ENCODE results near the gene LECT2.

LECT2 gene

DNA sequence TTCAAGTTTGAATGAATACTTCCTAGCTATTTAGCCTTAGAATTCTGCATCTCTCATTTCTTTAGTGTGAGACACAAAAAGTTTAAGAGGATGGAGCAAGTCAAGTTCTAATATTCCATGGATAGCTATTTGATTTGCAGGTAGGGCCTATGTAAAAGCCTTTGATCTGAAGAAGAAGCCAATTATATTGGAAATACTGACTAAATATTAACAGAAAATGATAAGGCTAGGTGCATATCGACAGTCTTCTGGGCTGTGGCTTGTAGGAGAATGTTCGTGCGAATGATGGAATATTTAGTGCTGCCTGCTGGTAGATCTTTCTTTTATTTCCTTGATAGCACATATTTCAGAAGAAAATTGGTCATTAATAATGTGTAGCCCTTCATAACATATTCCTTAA is at the start of gene LECT2:
TSS of gene LECT2 (minus strand) at position 85 of the 400 bp plus-strand sequence. CDS start 150 bp downstream, outside the sequence.
- Histone ChIP-seq H3K4me3 (no peak within 1 kb of the TSS), H3K4me1 (no peaks in the 10 kb centered on the region), H3K36me3 (replicated peaks) (no peaks in the 10 kb centered on the region), H3K27me3 (ENCODE audit: low read depth) (peaks cover 6% of the 10 kb centered on the region), H3K9me3 (no peaks in the 10 kb centered on the region)
- DNase-seq (ENCODE audit: low spot score in 2 of 2): no peak
- in situ Hi-C loops (cut with MboI; ENCODE audit: low sequenced_read_pairs): no loop called here

DNA sequence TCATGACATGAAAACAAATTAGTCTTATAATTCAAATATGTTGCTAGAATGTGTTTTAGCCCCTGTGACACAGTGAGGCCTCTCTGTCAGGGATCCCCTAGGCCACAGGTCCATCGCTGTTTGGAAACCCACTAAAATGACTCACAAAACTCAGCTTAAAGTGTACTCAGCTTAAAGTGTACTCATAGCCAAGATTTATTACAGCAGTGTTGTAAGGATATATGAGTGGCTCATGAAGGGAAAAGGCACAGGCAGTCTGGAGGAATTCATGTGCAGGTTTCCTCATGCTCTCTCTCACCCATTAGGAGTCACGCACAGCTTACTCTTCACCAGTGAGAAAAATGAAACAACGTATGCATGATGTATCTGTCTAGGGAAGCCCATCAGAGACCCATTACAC is 49.7 kb upstream of the LECT2 start:
- Histone ChIP-seq H3K36me3 (replicated peaks) (no peaks in the 10 kb centered on the region), H3K4me3 (no peak overlapping the region), H3K9me3 (no peaks in the 10 kb centered on the region), H3K27me3 (ENCODE audit: low read depth) (no peaks in the 10 kb centered on the region), H3K4me1 (no peaks in the 10 kb centered on the region)
- in situ Hi-C loops (cut with MboI; ENCODE audit: low sequenced_read_pairs): no loop called here
- no peak for DNase-seq (ENCODE audit: low spot score in 2 of 2)

DNA sequence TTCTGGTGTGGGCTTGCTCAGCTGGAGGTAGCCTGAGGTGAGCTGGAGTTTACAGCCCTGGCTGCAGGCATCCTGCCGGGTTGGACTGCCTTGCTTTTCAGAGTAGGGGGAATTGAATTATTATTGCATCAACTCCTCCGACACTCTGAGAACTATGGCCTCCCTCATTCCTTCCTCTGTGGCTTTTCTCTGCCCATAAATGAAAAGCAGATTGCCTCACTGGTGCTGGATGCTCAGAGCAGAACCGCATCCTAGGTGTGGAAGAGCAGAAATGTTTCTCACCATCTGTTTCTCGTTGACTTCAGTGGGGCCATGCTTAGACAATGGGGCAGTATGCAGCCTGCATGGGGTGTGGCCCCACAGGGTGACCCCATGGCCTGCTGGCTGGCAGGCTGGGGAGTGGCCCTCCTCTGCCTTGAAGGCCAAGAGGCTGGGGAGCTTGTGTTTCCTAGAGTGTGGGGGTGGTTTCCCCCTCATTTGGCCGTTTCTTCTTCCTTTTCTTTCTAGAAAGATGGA is 46.7 kb upstream of the LECT2 start:
- no peak for DNase-seq (ENCODE audit: low spot score in 2 of 2)
- in situ Hi-C loops (cut with MboI; ENCODE audit: low sequenced_read_pairs): no loop called here
- Histone ChIP-seq H3K4me3 (no peak overlapping the region), H3K27me3 (ENCODE audit: low read depth) (no peaks in the 10 kb centered on the region), H3K9me3 (no peaks in the 10 kb centered on the region), H3K36me3 (replicated peaks) (no peaks in the 10 kb centered on the region), H3K4me1 (no peaks in the 10 kb centered on the region)

DNA sequence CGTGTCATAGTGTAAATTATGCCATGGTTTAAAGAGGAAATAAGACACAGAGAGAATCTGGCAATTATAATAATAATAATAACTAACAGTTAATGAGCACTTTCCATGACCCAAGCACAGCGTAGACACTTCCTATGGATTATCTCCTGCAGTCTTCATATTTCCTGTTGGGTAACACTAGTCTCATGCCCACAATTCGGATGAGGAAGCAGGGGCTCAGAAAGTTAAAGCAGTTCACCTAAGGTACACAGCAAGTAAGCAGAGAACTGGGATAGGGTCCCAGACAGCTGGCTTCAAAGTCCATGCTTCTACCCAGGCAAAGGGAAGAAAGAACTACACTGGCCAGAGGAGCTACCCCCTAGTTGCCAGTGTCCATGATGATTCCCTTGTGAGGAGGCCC is 46.1 kb upstream of the LECT2 start:
- H3K27me3 ChIP-seq (ENCODE audit: low read depth): no peaks in the 10 kb centered on the region
- H3K36me3 ChIP-seq (replicated peaks): no peaks in the 10 kb centered on the region
- H3K9me3 ChIP-seq: no peaks in the 10 kb centered on the region
- H3K4me1 ChIP-seq: no peaks in the 10 kb centered on the region
- no peak for DNase-seq (ENCODE audit: low spot score in 2 of 2)
- H3K4me3 ChIP-seq: no peak overlapping the region
- in situ Hi-C loops (cut with MboI; ENCODE audit: low sequenced_read_pairs): no loop called here

DNA sequence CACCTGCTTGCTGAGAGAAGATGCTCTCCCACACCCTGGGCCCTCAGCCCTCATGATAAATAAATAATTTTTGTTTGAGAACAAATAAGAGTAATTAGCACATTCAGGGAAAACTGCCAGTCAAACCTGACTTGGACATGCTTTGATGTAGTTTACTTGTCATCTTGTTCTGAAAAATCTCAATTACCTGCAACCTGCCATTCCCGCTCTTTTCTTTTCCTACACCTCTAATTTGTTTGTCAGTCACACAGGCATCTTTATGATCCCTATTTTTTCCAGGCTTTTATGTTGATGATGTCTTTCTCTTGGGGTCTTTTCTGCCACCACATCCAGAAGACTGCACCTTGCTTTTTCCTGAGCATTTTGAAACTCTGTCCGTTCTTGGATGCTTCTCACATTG is 45.4 kb upstream of the LECT2 start:
- Histone ChIP-seq H3K4me3 (no peak overlapping the region), H3K27me3 (ENCODE audit: low read depth) (no peaks in the 10 kb centered on the region), H3K4me1 (no peaks in the 10 kb centered on the region), H3K36me3 (replicated peaks) (no peaks in the 10 kb centered on the region), H3K9me3 (no peaks in the 10 kb centered on the region)
- in situ Hi-C loops (cut with MboI; ENCODE audit: low sequenced_read_pairs): no loop called here
- no peak for DNase-seq (ENCODE audit: low spot score in 2 of 2)

DNA sequence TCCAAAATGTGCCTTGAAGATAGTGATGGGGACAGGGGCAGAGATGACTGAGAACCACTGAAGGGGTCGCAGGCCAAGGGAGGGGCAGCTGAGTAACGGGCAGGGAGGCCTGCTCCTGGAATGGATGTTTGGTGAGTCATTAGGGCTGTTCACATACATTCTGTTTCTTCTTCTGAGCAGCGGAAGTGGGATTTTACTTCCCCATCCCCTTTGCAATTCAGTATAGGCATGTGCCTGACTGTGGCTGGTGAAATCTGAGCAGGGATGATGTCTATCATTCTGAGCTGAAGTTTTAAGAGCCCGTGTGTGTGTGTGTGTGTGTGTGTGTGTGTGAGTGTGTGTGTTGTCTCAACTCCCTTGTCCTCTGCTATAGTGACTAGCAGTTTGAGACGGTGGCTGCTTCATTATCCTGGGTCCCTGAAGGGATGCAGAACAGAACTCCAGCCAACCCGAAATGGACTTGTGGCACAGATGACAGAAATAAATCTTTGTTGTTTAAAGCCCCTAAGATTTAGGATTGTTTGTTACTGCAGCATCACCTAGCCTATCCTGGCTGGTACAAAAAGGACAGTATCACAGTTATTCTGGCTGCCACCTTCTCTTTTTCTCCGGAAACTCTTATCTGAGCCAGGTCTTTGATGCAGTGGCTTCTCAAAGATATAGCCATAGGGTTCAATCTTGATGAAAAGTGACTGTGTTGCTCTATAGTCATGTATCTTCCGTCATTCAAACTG is 44.8 kb upstream of the LECT2 start:
- no peak for DNase-seq (ENCODE audit: low spot score in 2 of 2)
- in situ Hi-C loops (cut with MboI; ENCODE audit: low sequenced_read_pairs): no loop called here

DNA sequence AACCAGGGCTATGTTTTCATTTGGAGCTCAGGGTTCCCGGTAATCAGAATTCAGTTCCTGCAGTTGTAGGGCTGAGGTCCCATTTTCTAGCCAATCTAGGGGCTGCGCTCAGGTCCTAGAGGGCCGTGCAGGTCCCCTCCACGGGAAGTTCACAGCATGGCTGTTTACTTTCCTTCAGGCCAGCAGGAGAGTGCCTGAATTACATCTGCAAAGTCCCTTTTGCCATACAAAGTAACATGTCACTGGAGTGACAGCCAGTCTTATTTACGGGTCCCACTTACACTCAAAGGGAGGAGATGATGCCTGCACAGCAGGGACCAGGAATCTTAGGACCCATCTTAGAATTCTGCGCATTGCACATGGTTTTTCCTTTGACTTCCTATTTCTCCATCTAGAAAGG is 44.1 kb upstream of the LECT2 start:
- Histone ChIP-seq H3K9me3 (no peaks in the 10 kb centered on the region), H3K36me3 (replicated peaks) (no peaks in the 10 kb centered on the region), H3K4me3 (no peak overlapping the region), H3K4me1 (no peaks in the 10 kb centered on the region), H3K27me3 (ENCODE audit: low read depth) (no peaks in the 10 kb centered on the region)
- in situ Hi-C loops (cut with MboI; ENCODE audit: low sequenced_read_pairs): no loop called here
- no peak for DNase-seq (ENCODE audit: low spot score in 2 of 2)

More for the DNA sequence above, 44.8 kb upstream of the LECT2 start:
- Histone ChIP-seq H3K27me3 (ENCODE audit: low read depth) (no peaks in the 10 kb centered on the region), H3K36me3 (replicated peaks) (no peaks in the 10 kb centered on the region), H3K9me3 (no peaks in the 10 kb centered on the region), H3K4me3 (no peak overlapping the region), H3K4me1 (no peaks in the 10 kb centered on the region)

DNA sequence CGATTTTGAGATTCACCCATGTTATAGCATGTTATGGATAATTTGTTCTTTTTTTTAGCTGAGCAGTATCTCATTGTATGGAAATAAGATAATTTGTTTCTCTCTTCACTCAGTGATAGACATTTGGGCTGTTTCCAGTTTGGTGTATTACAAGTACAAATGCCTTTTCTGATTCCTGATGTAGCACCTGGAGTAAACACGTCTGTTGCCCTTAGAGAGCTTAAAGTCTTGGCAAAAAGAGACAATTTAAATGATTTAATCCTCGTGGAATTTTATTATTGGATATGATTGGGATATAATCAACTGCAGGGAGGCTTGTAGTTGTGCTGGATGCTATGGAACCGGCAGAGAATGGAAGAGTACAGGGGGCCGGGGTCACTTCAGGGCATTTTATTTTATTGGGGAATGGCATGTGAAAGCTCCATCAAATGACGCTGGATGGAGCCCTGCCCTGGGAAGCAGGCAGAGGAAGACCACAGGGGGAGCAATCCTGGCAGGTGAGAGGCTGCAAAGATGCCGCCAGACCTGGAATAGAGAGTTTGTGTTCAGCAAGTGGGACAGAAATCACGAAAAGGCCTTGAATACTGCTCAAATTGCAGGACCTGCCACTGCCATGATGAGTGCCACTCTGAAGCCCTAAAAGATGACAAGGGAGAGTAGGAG is 43.0 kb upstream of the LECT2 start:
- no peak for DNase-seq (ENCODE audit: low spot score in 2 of 2)
- Histone ChIP-seq H3K4me1 (no peaks in the 10 kb centered on the region), H3K27me3 (ENCODE audit: low read depth) (no peaks in the 10 kb centered on the region), H3K9me3 (no peaks in the 10 kb centered on the region), H3K4me3 (no peak overlapping the region), H3K36me3 (replicated peaks) (no peaks in the 10 kb centered on the region)
- in situ Hi-C loops (cut with MboI; ENCODE audit: low sequenced_read_pairs): no loop called here

DNA sequence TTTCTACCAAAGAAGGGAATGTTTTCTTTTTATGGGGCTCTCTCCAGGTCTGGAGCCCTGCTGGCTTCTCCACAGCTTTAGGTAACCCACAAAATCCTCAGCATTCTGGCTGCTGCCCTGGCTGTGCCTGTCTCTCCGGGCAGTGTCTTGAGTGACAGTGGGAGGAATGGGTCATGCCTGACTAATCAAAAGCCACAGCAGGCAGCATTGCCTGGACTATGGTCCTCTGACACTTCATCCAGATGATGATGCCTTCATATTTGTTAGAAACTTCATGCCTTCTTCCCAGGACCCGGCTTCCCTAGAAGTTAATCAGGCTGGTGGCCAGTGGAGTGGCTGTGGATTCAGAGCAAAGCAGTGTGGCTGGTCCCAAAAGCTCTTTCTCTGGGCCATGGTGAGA is 41.8 kb upstream of the LECT2 start:
- H3K36me3 ChIP-seq (replicated peaks): no peaks in the 10 kb centered on the region
- no peaks in the 10 kb centered on the region for H3K4me1 ChIP-seq
- H3K4me3 ChIP-seq: no peak overlapping the region
- no peak for DNase-seq (ENCODE audit: low spot score in 2 of 2)
- no peaks in the 10 kb centered on the region for H3K27me3 ChIP-seq (ENCODE audit: low read depth)
- in situ Hi-C loops (cut with MboI; ENCODE audit: low sequenced_read_pairs): no loop called here
- no peaks in the 10 kb centered on the region for H3K9me3 ChIP-seq

DNA sequence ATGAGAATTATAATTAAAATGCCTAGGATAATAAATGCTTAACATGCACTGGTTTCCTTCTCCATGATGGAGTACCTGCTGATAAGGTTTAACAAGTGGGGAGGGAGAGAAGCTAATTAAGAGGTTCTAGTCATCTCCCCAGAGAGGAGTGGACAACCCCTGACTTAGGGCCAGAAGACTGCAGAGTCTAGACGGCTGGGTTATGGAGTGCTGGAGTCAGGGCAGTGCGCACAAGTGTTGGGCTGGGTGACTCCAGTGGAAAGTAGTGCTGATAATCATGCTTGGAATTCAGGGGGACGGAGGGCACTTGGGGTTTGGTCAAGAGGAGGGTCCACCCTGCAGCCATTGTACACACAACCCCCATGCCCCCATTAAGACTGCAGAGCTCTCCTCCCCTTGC is 41.2 kb upstream of the LECT2 start:
- H3K4me1 ChIP-seq: no peaks in the 10 kb centered on the region
- no peaks in the 10 kb centered on the region for H3K9me3 ChIP-seq
- in situ Hi-C loops (cut with MboI; ENCODE audit: low sequenced_read_pairs): no loop called here
- no peaks in the 10 kb centered on the region for H3K36me3 ChIP-seq (replicated peaks)
- no peak for DNase-seq (ENCODE audit: low spot score in 2 of 2)
- no peaks in the 10 kb centered on the region for H3K27me3 ChIP-seq (ENCODE audit: low read depth)
- no peak overlapping the region for H3K4me3 ChIP-seq

DNA sequence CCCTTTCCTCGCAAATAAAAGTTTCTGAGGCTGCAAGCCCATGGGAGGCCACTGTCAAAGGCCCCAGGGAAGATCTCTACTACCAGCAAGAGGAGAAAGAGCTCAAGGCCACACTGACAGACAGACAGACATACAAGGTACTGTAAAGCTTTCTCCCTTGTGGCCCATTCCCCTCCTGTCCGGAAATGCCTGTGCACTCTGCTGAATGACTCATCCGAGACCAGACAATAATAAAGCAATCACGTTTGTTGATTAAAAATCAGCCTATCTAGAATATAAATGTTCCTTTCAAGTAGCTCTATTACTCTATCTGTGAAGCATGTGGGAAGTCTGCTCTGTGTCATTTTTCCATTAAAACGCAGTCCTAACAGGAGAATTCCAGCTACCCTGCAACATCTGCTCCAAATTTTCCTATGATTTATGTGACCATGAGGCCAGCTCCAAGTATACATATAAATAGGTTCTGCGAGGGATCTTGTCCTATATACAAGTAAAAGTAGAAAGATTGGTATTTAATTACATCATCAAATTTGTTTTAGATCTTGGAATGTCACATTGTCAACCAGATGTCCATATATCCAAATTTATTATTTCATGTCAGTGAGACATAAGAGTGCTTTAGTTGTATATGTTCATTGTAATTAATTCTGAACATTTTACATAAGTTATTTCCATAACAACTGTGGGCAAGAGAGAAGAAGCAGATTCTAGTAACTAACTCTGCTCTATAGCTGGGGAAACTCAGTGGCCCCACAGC is 39.3 kb upstream of the LECT2 start:
- H3K27me3 ChIP-seq (ENCODE audit: low read depth): no peaks in the 10 kb centered on the region
- H3K4me3 ChIP-seq: no peak overlapping the region
- H3K36me3 ChIP-seq (replicated peaks): no peaks in the 10 kb centered on the region
- in situ Hi-C loops (cut with MboI; ENCODE audit: low sequenced_read_pairs): no loop called here
- no peaks in the 10 kb centered on the region for H3K4me1 ChIP-seq
- no peaks in the 10 kb centered on the region for H3K9me3 ChIP-seq
- no peak for DNase-seq (ENCODE audit: low spot score in 2 of 2)

DNA sequence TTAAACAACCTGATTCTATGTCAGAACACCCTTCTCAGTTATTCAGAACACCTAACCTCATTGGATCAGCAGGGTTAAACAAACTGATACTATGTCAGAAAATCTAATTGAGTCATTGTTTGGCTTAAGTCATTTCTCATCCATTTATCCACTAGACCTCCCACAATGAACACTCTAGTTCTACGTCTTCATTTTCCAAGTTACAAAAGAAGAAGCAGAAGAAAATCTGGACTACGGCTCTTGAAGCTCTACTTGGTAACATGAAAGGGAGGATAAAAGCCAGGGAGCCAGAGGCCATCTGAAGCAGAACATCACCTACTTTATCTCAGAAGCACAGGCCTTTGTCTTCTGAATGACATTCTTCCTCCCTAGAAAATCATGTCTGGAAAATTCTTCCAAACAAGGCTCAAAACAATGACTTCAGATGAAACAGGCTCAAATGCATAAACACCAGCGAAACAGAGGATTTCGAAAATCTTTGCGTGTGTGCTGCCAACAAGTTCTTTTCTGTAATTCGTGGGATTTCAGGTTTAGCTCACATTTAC is 38.6 kb upstream of the LECT2 start:
- no peak for DNase-seq (ENCODE audit: low spot score in 2 of 2)
- Histone ChIP-seq H3K27me3 (ENCODE audit: low read depth) (no peaks in the 10 kb centered on the region), H3K36me3 (replicated peaks) (no peaks in the 10 kb centered on the region), H3K4me1 (no peaks in the 10 kb centered on the region), H3K4me3 (no peak overlapping the region), H3K9me3 (no peaks in the 10 kb centered on the region)
- in situ Hi-C loops (cut with MboI; ENCODE audit: low sequenced_read_pairs): no loop called here

DNA sequence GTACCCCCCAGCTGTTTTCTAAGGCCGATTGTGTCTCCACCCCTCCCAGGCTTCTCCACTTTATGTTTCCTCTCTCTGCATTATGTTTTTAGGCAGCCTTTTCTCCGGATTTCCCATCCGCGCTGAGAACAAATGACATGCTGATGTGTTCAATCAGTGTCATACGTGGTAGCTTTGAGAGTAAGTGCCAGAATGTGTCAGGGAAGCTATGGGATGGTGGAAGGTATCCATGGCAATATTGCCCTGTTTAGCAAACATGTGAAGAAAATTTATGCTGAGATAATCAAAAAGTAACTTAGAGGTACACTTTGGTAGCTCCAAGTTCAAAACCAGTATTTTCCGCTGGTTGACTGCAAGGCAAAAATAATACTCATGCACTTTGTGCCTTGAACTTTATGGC is 36.6 kb upstream of the LECT2 start:
- no peaks in the 10 kb centered on the region for H3K9me3 ChIP-seq
- H3K27me3 ChIP-seq (ENCODE audit: low read depth): 0 out of 2 replicates have a peak, but pooled peaks cover 2% of the 10 kb centered on the region
- H3K4me1 ChIP-seq: no peaks in the 10 kb centered on the region
- H3K4me3 ChIP-seq: no peak overlapping the region
- no peaks in the 10 kb centered on the region for H3K36me3 ChIP-seq (replicated peaks)
- in situ Hi-C loops (cut with MboI; ENCODE audit: low sequenced_read_pairs): no loop called here
- no peak for DNase-seq (ENCODE audit: low spot score in 2 of 2)
